Measurements from ENCODE around the gene RALB.
"Not testable (repeated sequence)": the region's sequence is repeated elsewhere in the genome, so short reads cannot be mapped to it uniquely, and the experiment has no call there.

Gene RALB

DNA sequence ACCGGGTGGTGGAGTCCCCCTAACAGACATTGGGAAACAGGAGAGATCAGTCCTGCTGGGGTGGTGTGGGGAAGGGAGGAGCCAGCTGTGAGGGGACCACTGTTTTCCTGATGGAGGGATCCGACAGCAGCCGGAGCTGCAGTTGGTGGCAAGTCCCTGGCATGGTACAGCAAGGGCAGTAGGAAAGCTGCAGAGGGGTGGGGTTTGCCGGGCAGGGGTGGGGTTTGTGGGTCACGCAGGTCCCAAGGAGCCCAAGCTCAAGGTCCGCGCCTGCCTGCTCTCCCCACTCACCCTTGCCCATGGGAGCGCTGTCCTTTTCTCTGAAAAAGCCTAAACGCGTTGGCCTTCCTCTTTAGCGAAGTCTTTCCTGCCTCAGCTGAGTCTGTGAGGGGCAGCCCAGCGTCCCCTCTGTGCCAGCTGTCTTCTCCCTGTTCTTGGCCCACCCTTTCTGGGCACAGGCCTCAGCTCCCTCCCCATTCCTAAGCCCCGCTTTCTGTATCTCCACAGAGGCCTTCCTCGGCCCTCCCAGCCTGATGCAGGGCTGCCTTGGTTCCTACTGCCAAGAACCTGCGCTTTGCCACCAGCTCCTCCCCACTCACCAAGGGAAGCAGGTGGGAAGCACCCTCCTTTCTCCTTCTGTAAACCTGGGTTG is 64.0 kb downstream of the RALB start:
- no peak for DNase-seq (ENCODE audit: low spot score)

GRCh38 chr2:120317180-120317533 is 64.5 kb downstream of the RALB start:
- no peak for DNase-seq (ENCODE audit: low spot score)

GRCh38 chr2:120317916-120318315 is 65.3 kb downstream of the RALB start:
- no peak for DNase-seq (ENCODE audit: low spot score)

DNA sequence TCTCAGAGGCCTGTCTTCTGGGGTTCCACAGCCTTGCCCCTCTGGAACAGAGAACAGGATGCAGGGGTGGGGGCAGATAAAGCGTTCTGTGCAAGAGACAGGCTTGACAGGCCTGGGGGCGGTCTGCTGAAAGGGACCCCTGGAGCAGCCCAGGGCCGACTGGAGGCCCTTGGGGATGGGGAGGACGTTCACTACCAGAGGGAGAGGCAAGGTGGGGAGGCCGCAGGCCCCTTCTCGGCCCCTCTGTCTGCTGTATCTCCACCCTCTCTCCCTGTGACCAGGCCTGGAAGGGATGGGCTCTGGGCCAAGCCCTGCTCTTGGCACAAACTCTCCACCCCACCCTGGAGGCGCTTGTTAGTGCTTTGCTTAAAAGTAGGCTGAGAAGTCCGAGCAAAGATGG is 66.0 kb downstream of the RALB start:
- DNase-seq (ENCODE audit: low spot score): peak; percentile 58

DNA sequence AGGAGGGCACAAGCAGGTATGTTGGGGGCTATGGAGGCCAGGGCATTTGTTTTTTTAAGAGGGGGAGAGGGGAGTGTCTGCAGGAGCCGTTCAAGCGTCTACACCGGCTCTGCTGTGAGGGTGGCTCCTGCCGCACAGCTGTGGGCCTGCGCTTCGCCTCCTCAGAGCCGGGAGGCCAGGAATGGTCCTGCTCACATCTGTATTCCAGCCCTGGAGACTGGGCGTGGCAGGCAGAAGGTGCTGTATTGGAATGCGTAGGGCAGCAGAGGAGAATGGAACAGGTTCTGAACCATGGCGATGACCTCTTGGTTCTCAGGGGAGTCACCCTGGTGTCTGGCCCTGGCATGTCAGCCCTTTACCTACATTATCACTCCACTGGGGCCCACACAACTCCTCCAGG is 66.5 kb downstream of the RALB start:
- no peak for DNase-seq (ENCODE audit: low spot score)

- no peak for DNase-seq (ENCODE audit: low spot score)
Measured at GRCh38 chr2:120319686-120320317, 67.2 kb downstream of the RALB start.

GRCh38 chr2:120320318-120320851 is 67.7 kb downstream of the RALB start:
- no peak for DNase-seq (ENCODE audit: low spot score)

GRCh38 chr2:120320887-120321556 is 68.4 kb downstream of the RALB start:
- not testable (repeated sequence) for DNase-seq (ENCODE audit: low spot score)

DNA sequence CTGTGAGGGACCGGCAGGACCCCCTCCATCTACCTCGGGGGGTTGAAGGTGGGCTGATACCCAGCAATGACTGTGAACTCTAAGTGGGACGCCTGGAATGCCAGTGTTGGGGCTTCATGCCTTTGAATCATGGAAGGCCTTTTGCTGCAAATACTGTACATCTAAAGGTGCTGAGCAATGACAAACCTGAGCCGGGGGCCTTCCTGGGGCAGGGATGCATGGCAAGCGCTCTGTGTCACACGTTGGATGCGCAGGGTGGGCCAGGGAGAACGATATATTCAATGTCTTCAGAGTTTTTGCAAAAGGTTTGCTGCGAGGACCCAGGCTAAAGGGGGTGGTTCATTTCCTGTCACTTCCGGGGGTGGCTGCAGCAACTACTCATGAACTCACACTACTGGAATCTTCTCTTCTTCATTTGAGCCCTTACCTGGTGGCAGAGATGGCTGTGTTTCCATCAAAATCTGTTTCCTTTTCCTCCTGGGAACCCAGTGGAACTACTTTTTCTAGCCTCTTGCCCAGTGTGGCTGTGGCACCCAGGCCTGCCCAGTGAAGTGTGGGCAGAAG is 69.2 kb downstream of the RALB start:
- no peak for DNase-seq (ENCODE audit: low spot score)

DNA sequence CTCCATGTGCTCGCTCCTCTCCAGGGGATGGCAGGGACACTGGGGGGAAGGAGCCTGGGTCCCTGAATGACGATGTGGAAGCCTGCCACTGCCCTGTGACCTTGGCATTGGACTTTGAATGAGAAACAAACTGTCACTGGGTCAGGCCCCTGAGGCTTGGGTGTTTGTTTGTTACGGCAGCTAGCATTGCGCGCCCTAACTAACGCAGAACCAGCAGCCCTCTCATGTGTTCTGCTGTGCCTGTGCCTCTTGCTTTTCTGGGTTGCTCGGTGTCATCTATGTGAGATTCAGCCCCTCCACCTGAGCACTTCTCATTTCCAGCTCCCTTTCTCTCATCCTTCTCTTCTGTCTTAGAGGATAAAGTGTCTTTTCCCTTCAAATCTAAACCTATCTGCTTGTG is 69.7 kb downstream of the RALB start:
- no peak for DNase-seq (ENCODE audit: low spot score)

DNA sequence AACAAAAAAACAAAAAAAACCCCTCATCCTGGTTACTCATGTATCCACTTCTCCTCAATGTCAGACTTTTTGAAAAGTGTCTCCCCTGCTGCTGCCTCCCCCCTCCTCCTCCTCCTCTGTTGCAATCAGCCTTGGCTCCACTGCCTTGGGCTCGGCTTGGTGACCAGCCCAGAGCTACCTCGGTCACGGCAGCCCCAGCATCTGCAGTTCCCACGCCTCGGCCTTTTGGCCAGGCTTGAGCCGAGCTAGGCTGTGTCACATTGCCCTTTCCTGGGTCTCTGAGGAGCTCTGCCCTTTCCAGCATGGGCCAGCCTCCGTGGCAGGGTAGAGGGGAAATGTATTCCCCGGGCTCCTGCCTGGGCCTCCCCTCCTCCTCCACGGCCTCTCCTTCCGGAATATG is 70.6 kb downstream of the RALB start:
- peak; percentile 90 for DNase-seq (ENCODE audit: low spot score)

GRCh38 chr2:120323807-120324399 is 71.3 kb downstream of the RALB start:
- no peak for DNase-seq (ENCODE audit: low spot score)

- no peak for DNase-seq (ENCODE audit: low spot score)
Measured at GRCh38 chr2:120324933-120325332, 72.3 kb downstream of the RALB start.

- no peak for DNase-seq (ENCODE audit: low spot score)
Measured at GRCh38 chr2:120326066-120326465, 73.4 kb downstream of the RALB start.

- DNase-seq (ENCODE audit: low spot score): no peak
Measured at GRCh38 chr2:120330946-120331822, 78.5 kb downstream of the RALB start.

DNA sequence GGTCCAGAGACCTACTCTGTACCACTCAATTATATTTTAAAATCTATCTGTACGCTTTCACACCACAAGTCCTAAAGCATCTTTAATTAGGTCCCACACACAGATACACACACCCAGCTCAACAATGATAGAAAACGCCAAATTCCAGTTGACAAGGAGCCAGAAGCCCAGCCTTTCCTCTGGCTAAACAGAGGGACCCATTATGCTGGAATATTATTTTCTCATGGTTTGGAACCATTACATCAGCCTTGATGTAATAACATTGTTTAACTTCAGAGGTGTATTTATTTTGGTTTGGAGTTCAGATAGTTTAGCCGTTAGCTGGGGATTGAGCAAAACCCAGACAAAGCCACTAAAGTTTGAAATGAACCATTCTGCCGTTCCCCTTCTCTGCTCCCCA is 79.3 kb downstream of the RALB start:
- DNase-seq (ENCODE audit: low spot score): no peak

DNA sequence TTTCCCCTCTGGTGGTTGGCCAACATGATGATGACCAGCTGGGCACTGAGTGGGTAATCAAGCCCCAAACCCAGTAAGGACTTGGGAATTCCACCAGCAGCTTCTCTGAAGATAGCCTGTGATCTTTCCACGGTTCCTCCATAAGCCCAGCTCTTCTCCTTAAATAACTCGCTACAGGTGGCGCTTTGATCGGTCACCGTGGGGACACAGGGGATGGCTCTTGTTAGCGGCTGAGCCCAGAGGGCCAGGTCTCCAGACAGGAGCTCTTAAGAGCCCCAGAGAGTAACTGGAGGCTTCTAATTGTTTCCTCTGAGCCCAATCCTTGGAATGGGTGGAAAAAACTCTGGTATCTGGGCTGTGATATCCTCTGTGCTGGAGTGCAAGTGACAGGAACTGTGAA is 79.7 kb downstream of the RALB start:
- DNase-seq (ENCODE audit: low spot score): no peak

GRCh38 chr2:120334068-120334467 is 81.4 kb downstream of the RALB start:
- no peak for DNase-seq (ENCODE audit: low spot score)

DNA sequence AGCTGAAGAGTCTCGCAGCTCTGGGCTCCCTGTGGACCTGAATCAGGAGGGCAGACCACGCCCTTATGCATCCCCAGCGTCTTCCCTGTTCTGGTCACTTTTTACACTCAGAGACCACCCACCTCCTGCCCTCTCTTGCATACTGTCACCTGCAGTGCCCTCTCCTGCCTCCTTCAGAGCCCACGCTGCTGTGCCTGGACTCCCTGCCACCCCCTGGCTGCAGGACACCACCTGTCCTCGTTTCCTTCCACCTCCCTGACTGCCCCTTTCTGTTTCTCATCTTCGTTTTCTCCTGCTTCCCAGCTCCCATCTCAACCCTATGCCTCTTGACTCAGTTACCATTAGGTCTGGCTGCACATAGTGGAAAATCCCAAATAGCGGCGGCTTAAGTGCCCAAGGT is 84.1 kb downstream of the RALB start:
- DNase-seq (ENCODE audit: low spot score): no peak

DNA sequence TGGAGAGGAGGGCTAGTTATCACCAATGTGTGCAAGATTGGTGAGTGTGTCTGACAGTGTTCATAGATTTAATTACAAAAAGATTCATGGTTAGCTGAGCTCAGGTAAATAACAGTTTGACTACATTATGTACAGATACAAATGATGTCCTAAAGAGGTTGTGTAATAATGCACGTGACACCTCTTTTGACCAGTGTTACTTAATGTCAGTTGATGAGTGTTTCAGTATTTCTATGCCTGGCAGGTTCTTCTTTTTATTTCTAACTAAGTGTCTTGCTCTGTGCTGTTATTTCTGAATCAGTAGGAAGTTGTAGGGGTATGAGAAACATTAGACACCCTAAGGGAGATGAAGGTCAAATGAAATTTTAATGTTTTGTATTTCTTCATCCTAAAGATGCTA is 85.4 kb downstream of the RALB start:
- no peak for DNase-seq (ENCODE audit: low spot score)

GRCh38 chr2:120341977-120342376 is 89.3 kb downstream of the RALB start:
- DNase-seq (ENCODE audit: low spot score): no peak

DNA sequence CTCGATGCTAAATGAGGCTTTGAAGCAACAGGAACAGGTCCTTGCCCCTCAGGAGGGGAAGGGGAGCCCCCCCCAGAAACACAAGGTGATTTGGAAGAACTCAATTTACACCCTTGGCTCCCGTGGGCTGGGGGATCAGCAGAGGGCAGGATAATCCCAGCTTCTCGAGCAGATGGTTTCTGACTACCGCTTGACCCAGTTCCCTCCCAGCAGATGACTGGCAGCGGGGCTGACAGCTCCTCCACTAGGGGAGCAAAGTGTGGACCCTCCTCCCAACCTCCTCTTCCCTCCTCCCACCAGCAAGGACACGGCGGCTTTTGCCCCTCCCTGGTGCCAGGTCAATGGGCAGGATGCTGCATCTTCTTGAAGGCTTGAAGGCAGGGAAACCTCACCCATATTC is 89.8 kb downstream of the RALB start:
- no peak for DNase-seq (ENCODE audit: low spot score)

Measured in AG08395 (cell line).